ENCODE data around the gene CEMIP. TPM values are rescaled to one million over a fixed set of nuclear protein-coding genes. Genes with fewer than 3 reads are reported as not detected.

Gene CEMIP
- total RNA-seq, 2 experiments from 2014 or later, result not detected

GRCh38 chr15:80991421-80991820 is 212.3 kb downstream of the CEMIP start:
- ChIA-PET CTCF (ENCODE audit: unreplicated experiment) (interaction anchor here (0.8 kb wide), 1 partner anchor 274 kb away, joined by 3 read pairs; no protein-coding TSS in a partner anchor), POLR2A (interaction anchor here (0.6 to 2.8 kb wide), 5 partner anchors 9 to 299 kb away, joined by 3 to 24 read pairs (median 5); partner anchors contain the start of gene TLNRD1)
- no TSS peak for BruUV-seq (replicated peaks)
- Histone ChIP-seq H3K9me3 (ENCODE audit: low read length) (no peaks in the 10 kb centered on the region), H4K20me1 (ENCODE audit: insufficient read depth, low read length) (peaks cover 13% of the 10 kb centered on the region; the same call in 1 of the 2 replicates), H3K27ac (ENCODE audit: low read depth, low read length, poor library complexity, severe bottlenecking) (peak overlapping the region; percentile 47), H3K4me1 (ENCODE audit: insufficient read depth, low read length, poor library complexity, severe bottlenecking) (peaks cover 38% of the 10 kb centered on the region), H2AFZ (ENCODE audit: low read length) (peak overlapping the region; percentile 97; the same call in 1 of the 2 replicates), H3K36me3 (ENCODE audit: insufficient read depth, low read length) (peaks cover 3% of the 10 kb centered on the region; the same call in 1 of the 2 replicates), H3K9me2 (ENCODE audit: insufficient read depth, low read length) (no peaks in the 10 kb centered on the region), H3K4me3 (ENCODE audit: low read depth, low read length, poor library complexity, severe bottlenecking) (peak overlapping the region; percentile 15), H3K4me2 (ENCODE audit: low read length) (peak overlapping the region; percentile 92), H3K79me2 (ENCODE audit: insufficient read depth, low read depth, low read length) (peaks cover 28% of the 10 kb centered on the region)
- DNase-seq (ENCODE audit: low spot score), result peak; percentile 71
- no peak for TF ChIP-seq EZH2phosphoT487 (IDR thresholded peaks at IDR 0.05; ENCODE audit: borderline replicate concordance, low read depth, low read length)
- TF ChIP-seq, protein P1, sequence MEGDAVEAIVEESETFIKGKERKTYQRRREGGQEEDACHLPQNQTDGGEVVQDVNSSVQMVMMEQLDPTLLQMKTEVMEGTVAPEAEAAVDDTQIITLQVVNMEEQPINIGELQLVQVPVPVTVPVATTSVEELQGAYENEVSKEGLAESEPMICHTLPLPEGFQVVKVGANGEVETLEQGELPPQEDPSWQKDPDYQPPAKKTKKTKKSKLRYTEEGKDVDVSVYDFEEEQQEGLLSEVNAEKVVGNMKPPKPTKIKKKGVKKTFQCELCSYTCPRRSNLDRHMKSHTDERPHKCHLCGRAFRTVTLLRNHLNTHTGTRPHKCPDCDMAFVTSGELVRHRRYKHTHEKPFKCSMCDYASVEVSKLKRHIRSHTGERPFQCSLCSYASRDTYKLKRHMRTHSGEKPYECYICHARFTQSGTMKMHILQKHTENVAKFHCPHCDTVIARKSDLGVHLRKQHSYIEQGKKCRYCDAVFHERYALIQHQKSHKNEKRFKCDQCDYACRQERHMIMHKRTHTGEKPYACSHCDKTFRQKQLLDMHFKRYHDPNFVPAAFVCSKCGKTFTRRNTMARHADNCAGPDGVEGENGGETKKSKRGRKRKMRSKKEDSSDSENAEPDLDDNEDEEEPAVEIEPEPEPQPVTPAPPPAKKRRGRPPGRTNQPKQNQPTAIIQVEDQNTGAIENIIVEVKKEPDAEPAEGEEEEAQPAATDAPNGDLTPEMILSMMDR (conservative IDR thresholded peaks at IDR 0.05; ENCODE audit: low read length), result peak; percentile 61
- intact Hi-C loops (cut with micrococcal nuclease; ENCODE audit: unreplicated experiment), result no loop called here

DNA sequence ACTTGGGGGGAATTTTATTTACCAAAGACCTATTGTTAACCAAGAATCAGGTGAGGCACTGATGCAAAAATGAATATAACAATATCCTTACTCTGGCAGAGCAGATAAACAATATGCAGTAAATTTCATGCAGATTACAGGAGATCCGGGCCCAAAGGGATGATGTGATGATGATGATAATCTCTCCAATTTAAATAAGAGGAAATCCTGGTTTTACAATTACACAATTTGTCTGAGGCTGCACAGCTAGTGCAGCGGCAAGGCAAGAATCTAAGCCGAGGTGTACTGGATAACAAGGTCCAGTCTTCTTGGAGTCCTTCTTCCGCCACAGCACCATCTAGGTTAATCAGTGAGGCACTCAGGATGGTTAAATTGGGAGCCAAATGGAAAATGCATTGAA is 212.8 kb downstream of the CEMIP start:
- no TSS peak for BruUV-seq (replicated peaks)
- peaks cover 33% of the 10 kb centered on the region for H3K4me1 ChIP-seq (ENCODE audit: insufficient read depth, low read length, poor library complexity, severe bottlenecking)
- H3K79me2 ChIP-seq (ENCODE audit: insufficient read depth, low read depth, low read length), result peaks cover 22% of the 10 kb centered on the region
- no peak overlapping the region for H3K4me3 ChIP-seq (ENCODE audit: low read depth, low read length, poor library complexity, severe bottlenecking)
- peaks cover 11% of the 10 kb centered on the region; the same call in 1 of the 2 replicates for H4K20me1 ChIP-seq (ENCODE audit: insufficient read depth, low read length)
- peak overlapping the region; percentile 97; the same call in 1 of the 2 replicates for H2AFZ ChIP-seq (ENCODE audit: low read length)
- H3K27ac ChIP-seq (ENCODE audit: low read depth, low read length, poor library complexity, severe bottlenecking), result no peak overlapping the region
- ChIA-PET POLR2A (interaction anchor here (1.0 to 2.8 kb wide), 3 partner anchors 9 to 12 kb away, joined by 5 to 24 read pairs (median 6); partner anchors contain the start of gene TLNRD1), CTCF (ENCODE audit: unreplicated experiment) (interaction anchor here (0.8 kb wide), 1 partner anchor 274 kb away, joined by 3 read pairs; no protein-coding TSS in a partner anchor)
- DNase-seq (ENCODE audit: low spot score), result no peak
- H3K4me2 ChIP-seq (ENCODE audit: low read length), result no peak overlapping the region
- no peaks in the 10 kb centered on the region for H3K36me3 ChIP-seq (ENCODE audit: insufficient read depth, low read length)
- H3K9me3 ChIP-seq (ENCODE audit: low read length), result no peaks in the 10 kb centered on the region
- intact Hi-C loops (cut with micrococcal nuclease; ENCODE audit: unreplicated experiment), result no loop called here
- H3K9me2 ChIP-seq (ENCODE audit: insufficient read depth, low read length), result no peaks in the 10 kb centered on the region
- TF ChIP-seq EZH2phosphoT487 (IDR thresholded peaks at IDR 0.05; ENCODE audit: borderline replicate concordance, low read depth, low read length), result no peak
- TF ChIP-seq, protein P1 (conservative IDR thresholded peaks at IDR 0.05; ENCODE audit: low read length), result no peak

GRCh38 chr15:80992441-80992840 is 213.3 kb downstream of the CEMIP start:
- Histone ChIP-seq H3K27ac (ENCODE audit: low read depth, low read length, poor library complexity, severe bottlenecking) (no peak overlapping the region), H3K4me2 (ENCODE audit: low read length) (no peak overlapping the region), H3K79me2 (ENCODE audit: insufficient read depth, low read depth, low read length) (peaks cover 19% of the 10 kb centered on the region), H3K4me1 (ENCODE audit: insufficient read depth, low read length, poor library complexity, severe bottlenecking) (peaks cover 30% of the 10 kb centered on the region), H3K9me2 (ENCODE audit: insufficient read depth, low read length) (no peaks in the 10 kb centered on the region), H3K36me3 (ENCODE audit: insufficient read depth, low read length) (no peaks in the 10 kb centered on the region), H3K9me3 (ENCODE audit: low read length) (no peaks in the 10 kb centered on the region), H2AFZ (ENCODE audit: low read length) (no peak overlapping the region), H4K20me1 (ENCODE audit: insufficient read depth, low read length) (peaks cover 8% of the 10 kb centered on the region; the same call in 1 of the 2 replicates), H3K4me3 (ENCODE audit: low read depth, low read length, poor library complexity, severe bottlenecking) (no peak overlapping the region)
- no TSS peak for BruUV-seq (replicated peaks)
- POLR2A ChIA-PET, result interaction anchor here (2.8 kb wide), 1 partner anchor 8 kb away, joined by 24 read pairs; the partner anchor contains the start of gene TLNRD1
- CTCF ChIA-PET (ENCODE audit: unreplicated experiment), result no interaction called here
- intact Hi-C loops (cut with micrococcal nuclease; ENCODE audit: unreplicated experiment), result no loop called here
- DNase-seq (ENCODE audit: low spot score), result no peak
- TF ChIP-seq, protein P1 (conservative IDR thresholded peaks at IDR 0.05; ENCODE audit: low read length), result no peak
- TF ChIP-seq EZH2phosphoT487 (IDR thresholded peaks at IDR 0.05; ENCODE audit: borderline replicate concordance, low read depth, low read length), result no peak

All from OCI-LY7 (cell line).